Measurements from ENCODE around the gene SPOCK1.

DNA sequence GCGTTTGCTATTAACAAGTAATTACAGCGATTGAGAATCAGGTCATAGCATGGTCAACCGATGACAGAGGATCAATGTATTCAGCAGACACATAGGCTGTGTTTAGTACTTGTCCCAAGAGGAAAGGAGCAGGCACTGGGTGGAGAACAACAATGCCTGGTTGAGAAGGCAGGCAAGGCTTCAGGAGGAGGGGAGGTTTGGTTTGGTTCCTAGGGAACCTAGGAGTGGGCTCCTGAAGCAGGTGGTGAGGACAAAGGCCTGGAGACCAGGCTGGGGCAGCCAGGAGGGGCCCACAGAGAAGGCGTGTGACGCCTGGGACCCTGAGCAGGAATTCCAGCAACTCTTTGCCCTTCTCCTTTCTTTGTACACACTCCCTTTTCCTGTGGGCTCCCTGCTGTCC lies 195.6 kb downstream of the SPOCK1 start:
- TF ChIP-seq, protein P1, sequence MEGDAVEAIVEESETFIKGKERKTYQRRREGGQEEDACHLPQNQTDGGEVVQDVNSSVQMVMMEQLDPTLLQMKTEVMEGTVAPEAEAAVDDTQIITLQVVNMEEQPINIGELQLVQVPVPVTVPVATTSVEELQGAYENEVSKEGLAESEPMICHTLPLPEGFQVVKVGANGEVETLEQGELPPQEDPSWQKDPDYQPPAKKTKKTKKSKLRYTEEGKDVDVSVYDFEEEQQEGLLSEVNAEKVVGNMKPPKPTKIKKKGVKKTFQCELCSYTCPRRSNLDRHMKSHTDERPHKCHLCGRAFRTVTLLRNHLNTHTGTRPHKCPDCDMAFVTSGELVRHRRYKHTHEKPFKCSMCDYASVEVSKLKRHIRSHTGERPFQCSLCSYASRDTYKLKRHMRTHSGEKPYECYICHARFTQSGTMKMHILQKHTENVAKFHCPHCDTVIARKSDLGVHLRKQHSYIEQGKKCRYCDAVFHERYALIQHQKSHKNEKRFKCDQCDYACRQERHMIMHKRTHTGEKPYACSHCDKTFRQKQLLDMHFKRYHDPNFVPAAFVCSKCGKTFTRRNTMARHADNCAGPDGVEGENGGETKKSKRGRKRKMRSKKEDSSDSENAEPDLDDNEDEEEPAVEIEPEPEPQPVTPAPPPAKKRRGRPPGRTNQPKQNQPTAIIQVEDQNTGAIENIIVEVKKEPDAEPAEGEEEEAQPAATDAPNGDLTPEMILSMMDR (conservative IDR thresholded peaks at IDR 0.05; ENCODE audit: low read depth, low read length) = no peak
- TF ChIP-seq EZH2 (IDR thresholded peaks at IDR 0.05; ENCODE audit: low read length, unreplicated experiment) (no peak), EZH2phosphoT487 (IDR thresholded peaks at IDR 0.05; ENCODE audit: borderline replicate concordance, low read length) (no peak)
